GM18511 (cell line): ENCODE results near the gene PIKFYVE.

ENCODE experiments used
- ATAC-seq: cut with Tn5 transposase; IDR thresholded peaks from one replicate; pipeline ENCODE4 v1.9.1; 2021; ENCODE audit warnings: mild to moderate bottlenecking, moderate library complexity; ENCODE audit not compliant: unreplicated experiment

Gene PIKFYVE

DNA sequence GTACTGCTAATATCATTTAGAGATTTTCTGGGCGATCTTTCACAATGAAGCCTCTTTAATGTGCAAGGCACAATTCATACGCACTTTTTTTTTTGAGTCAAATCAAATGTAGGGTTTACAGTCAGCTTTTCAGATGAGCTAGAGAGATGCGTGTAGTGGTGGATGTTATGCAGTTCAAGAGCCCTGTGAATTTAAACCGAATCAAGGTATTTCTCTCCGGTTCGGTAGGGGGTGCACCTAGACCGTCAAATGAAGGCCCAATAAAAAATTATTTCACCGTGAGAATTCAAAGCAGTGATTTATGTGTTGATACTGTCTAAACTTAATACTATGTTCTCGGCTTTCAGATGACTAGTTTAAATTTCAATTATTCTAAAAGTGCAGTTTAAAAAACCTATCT lies 141.6 kb downstream of the PIKFYVE start:
- no peak for ATAC-seq
